SH-SY5Y (cell line): Measurements from ENCODE around the gene SLC41A3.

Experiments
- GATA2 ChIP-seq: IDR thresholded peaks from 2 replicates; pipeline ENCODE4 v1.6.1; 2011; ENCODE audit warnings: mild to moderate bottlenecking, low read depth, low read length
- GATA3 ChIP-seq: IDR thresholded peaks from 2 replicates; pipeline ENCODE4 v1.6.1; 2011; ENCODE audit warnings: low read depth, mild to moderate bottlenecking, low read length, moderate library complexity

- no peak for TF ChIP-seq GATA2
- no peak for TF ChIP-seq GATA3
Observed at GRCh38 chr3:126125781-126126251, 41.9 kb upstream of the SLC41A3 start.
